Spleen (tissue), 7 donors: Measurements from ENCODE around the gene CDKN2D.

Source experiments
- POLR2A ChIP-seq, 3 donors: fragments of 450-650 bp; IDR thresholded peaks; one replicate each; pipeline ENCODE4 v1.5.1; 2017; ENCODE audit warnings: antibody characterized with exemption in 3 of 3, mild to moderate bottlenecking in 1 of 3
- POLR2AphosphoS5 ChIP-seq, 3 donors: sonication (generic); formaldehyde crosslinking; IDR thresholded peaks; one replicate each; pipeline ENCODE4 v1.5.1; 2017; ENCODE audit warnings: antibody characterized with exemption in 3 of 3
- TF ChIP-seq, protein P1 (sequence below), 11 experiments: fragments of 200-600 bp in 7 of 11; fragments of 450-650 bp in 4 of 11; sonication (generic) in 4 of 11; IDR thresholded peaks in 8 of 11; conservative IDR thresholded peaks in 3 of 11; 1 replicate in 7 of 11; 2 replicates in 4 of 11; pipeline versions ENCODE4 v1.4.0 to v1.8.0; 2016 to 2021; ENCODE audit warnings: antibody characterized with exemption in 11 of 11, inconsistent platforms in 4 of 11, mild to moderate bottlenecking in 1 of 11
- donor health status: DM: no; HTN: no; CAD: no; lungs with moderate emphysema.
- donor health status: DM: no; HTN: no; CAD: no.
- donor health status: DM: no; HTN: no; CAD: no.

DNA sequence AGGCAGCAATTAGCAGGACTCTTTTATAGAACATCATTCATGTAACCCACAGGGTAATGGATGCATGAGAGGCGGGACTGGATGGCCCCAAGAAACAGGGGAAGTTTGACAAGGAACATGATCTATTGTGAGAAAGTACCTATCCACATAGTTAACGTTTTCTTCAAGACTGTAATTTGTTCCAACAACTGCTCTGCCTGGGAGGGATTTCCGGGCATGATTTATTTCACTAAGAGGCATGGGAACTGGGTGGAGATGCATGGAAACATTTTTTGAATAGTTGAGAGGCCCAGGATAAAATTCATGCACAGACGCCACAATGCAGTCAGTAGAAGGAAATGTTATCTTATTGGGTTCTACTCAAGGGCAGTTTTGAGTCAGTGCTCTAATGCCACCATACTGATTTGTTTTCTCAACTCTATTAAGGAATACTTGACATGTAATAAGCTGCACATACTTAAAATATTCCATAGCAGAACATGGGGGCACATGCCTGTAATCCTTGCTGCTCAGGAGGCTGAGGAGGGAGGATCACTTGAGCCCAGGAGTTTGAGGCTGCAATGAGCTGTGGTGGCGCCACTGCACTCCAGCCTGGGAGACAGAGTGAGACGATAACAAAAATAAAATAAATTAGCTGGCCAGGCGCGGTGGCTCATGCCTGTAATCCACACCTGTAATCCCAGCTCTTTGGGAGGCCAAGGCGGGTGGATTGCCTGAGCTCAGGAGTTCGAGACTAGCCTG is 35.0 kb downstream of the CDKN2D start:
- TF ChIP-seq POLR2A (IDR thresholded peaks at IDR 0.05) (no peak), POLR2AphosphoS5 (IDR thresholded peaks at IDR 0.05) (no peak)
- TF ChIP-seq, protein P1, sequence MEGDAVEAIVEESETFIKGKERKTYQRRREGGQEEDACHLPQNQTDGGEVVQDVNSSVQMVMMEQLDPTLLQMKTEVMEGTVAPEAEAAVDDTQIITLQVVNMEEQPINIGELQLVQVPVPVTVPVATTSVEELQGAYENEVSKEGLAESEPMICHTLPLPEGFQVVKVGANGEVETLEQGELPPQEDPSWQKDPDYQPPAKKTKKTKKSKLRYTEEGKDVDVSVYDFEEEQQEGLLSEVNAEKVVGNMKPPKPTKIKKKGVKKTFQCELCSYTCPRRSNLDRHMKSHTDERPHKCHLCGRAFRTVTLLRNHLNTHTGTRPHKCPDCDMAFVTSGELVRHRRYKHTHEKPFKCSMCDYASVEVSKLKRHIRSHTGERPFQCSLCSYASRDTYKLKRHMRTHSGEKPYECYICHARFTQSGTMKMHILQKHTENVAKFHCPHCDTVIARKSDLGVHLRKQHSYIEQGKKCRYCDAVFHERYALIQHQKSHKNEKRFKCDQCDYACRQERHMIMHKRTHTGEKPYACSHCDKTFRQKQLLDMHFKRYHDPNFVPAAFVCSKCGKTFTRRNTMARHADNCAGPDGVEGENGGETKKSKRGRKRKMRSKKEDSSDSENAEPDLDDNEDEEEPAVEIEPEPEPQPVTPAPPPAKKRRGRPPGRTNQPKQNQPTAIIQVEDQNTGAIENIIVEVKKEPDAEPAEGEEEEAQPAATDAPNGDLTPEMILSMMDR (IDR thresholded peaks at IDR 0.05 in 8 of 11, conservative IDR thresholded peaks at IDR 0.05 in 3 of 11) = no peak
